ENCODE data around the gene SSR3. TPM values are rescaled to one million over a fixed set of nuclear protein-coding genes. Genes with fewer than 3 reads are reported as not detected.
A peak's percentile ranks its signal among the peaks of the same experiment; 100 is the strongest.

The SSR3 gene
- total RNA-seq, 4 donors from 2014 or later = 96.8 to 172 (median 128) TPM

GRCh38 chr3:156542101-156543042 lies 12.5 kb downstream of the SSR3 start:
- Histone ChIP-seq H3K27ac (peak overlapping the region; percentile 59 to 90), H3K27me3 (no peaks in the 10 kb centered on the region), H3K4me3 (no peak overlapping the region), H3K36me3 (no peaks in the 10 kb centered on the region), H3K9me3 (no peaks in the 10 kb centered on the region), H3K4me1 (peaks cover 4 to 19% of the 10 kb centered on the region in 2 donors)
- DNase-seq = peak in 1 of 2 donors; percentile 49
- TF ChIP-seq CTCF (IDR thresholded peaks at IDR 0.05) = no peak
- TF ChIP-seq POLR2A (IDR thresholded peaks at IDR 0.05) = no peak
- intact Hi-C loops (cut with DNase I; ENCODE audit: low total_unique reads) = no loop called here

- Histone ChIP-seq H3K9me3 (no peaks in the 10 kb centered on the region), H3K27me3 (no peaks in the 10 kb centered on the region), H3K27ac (no peak overlapping the region), H3K4me3 (no peak overlapping the region), H3K36me3 (no peaks in the 10 kb centered on the region), H3K4me1 (peaks cover 4 to 25% of the 10 kb centered on the region in 2 donors)
- no peak for TF ChIP-seq POLR2A (IDR thresholded peaks at IDR 0.05)
- TF ChIP-seq CTCF (IDR thresholded peaks at IDR 0.05) = no peak
- intact Hi-C loops (cut with DNase I; ENCODE audit: low total_unique reads) = no loop called here
- DNase-seq = no peak
Observed at GRCh38 chr3:156539802-156540201, 15.1 kb downstream of the SSR3 start.

GRCh38 chr3:156539051-156539450 lies 15.9 kb downstream of the SSR3 start:
- Histone ChIP-seq H3K36me3 (no peaks in the 10 kb centered on the region), H3K9me3 (no peaks in the 10 kb centered on the region), H3K27ac (no peak overlapping the region), H3K4me3 (no peak overlapping the region), H3K27me3 (no peaks in the 10 kb centered on the region), H3K4me1 (peaks cover 4 to 25% of the 10 kb centered on the region in 2 donors)
- DNase-seq = no peak
- no peak for TF ChIP-seq CTCF (IDR thresholded peaks at IDR 0.05)
- TF ChIP-seq POLR2A (IDR thresholded peaks at IDR 0.05) = no peak
- intact Hi-C loops (cut with DNase I; ENCODE audit: low total_unique reads) = no loop called here

- peaks cover 0 to 6% of the 10 kb centered on the region in 2 donors for H3K4me1 ChIP-seq
- intact Hi-C loops (cut with DNase I; ENCODE audit: low total_unique reads) = no loop called here
- H3K36me3 ChIP-seq = no peaks in the 10 kb centered on the region
- no peak for DNase-seq
- no peaks in the 10 kb centered on the region for H3K9me3 ChIP-seq
- no peak overlapping the region for H3K4me3 ChIP-seq
- H3K27ac ChIP-seq = peak overlapping the region in 1 of 2 donors; percentile 85
- TF ChIP-seq CTCF (IDR thresholded peaks at IDR 0.05) (no peak), POLR2A (IDR thresholded peaks at IDR 0.05) (no peak)
- no peaks in the 10 kb centered on the region for H3K27me3 ChIP-seq
Observed at GRCh38 chr3:156536524-156537316, 18.2 kb downstream of the SSR3 start.

All from uterus (tissue), 4 donors.